ENCODE measurements around the gene LRRC2.

The LRRC2 gene

DNA sequence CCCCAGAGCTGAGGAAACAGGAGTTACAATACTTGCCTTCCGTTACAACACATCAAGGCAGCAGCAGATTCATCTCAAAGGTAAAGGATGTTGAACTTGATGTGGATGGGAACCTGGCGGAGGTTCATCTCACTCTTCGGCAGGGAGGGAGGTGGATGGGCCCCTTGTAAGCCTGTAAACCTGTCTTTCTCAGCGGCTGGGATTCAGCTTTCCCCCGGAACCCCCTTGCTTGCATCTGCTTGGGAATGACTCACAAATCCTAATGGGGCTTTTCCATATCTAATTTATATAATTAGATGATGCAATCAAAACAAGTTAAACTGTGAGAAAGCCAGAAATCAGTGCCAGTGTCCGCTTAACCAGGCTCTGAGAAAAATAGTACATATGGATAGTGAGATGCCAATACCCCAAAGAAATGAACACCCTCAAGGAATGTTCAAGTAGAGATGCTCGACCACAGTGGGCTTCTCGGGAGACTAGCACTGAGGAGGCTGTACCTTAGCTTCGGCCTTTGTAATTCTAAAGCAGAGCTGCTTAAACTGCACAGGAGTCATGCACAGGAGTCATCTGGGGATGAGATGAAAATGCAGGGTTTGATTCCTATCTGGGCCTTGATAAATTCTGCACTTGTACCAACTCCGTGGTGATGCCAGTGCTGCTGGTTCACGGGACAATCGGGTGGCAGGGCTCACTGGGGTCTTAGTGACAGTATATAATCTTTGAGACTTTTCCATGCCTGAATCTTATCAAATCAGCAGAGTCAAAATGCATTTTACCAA lies 44.0 kb upstream of the LRRC2 start:
- Histone ChIP-seq H3K27me3 (peaks cover 0 to 13% of the 10 kb centered on the region in 2 donors), H3K36me3 (no peaks in the 10 kb centered on the region), H3K4me3 (no peak overlapping the region), H3K9me3 (no peaks in the 10 kb centered on the region), H3K4me1 (no peaks in the 10 kb centered on the region), H3K27ac (no peak overlapping the region)
- no peak for DNase-seq
- TF ChIP-seq, protein P1, sequence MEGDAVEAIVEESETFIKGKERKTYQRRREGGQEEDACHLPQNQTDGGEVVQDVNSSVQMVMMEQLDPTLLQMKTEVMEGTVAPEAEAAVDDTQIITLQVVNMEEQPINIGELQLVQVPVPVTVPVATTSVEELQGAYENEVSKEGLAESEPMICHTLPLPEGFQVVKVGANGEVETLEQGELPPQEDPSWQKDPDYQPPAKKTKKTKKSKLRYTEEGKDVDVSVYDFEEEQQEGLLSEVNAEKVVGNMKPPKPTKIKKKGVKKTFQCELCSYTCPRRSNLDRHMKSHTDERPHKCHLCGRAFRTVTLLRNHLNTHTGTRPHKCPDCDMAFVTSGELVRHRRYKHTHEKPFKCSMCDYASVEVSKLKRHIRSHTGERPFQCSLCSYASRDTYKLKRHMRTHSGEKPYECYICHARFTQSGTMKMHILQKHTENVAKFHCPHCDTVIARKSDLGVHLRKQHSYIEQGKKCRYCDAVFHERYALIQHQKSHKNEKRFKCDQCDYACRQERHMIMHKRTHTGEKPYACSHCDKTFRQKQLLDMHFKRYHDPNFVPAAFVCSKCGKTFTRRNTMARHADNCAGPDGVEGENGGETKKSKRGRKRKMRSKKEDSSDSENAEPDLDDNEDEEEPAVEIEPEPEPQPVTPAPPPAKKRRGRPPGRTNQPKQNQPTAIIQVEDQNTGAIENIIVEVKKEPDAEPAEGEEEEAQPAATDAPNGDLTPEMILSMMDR (IDR thresholded peaks at IDR 0.05) = no peak
- intact Hi-C loops (cut with DNase I; ENCODE audit: low total_unique reads) = no loop called here

DNA sequence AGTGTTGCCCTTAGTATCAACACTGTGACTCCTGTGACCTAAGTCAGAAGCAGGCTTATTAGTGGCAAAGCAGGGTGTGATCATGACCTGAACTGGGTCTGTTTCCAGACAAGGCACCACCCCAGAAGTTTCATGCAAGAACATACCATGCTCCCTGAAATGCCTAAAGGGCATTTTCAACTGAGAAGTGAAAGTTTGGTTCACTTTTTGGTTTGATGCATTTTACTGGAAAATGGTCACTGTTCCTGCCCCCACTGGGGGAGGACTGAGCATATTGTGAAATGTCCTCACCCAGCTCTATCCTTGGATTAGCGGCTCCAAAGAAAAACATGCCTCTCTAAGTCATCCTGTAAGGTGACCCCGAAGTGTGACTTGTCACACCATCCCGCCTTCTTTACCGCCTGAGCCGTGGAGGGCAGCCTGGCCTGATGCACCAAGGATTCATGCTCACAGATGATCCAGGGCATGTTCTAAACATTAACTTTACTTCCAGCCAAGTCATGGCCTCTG lies 43.2 kb upstream of the LRRC2 start:
- TF ChIP-seq, protein P1 (IDR thresholded peaks at IDR 0.05) = no peak
- intact Hi-C loops (cut with DNase I; ENCODE audit: low total_unique reads) = no loop called here
- no peaks in the 10 kb centered on the region for H3K4me1 ChIP-seq
- no peak overlapping the region for H3K4me3 ChIP-seq
- no peak overlapping the region for H3K27ac ChIP-seq
- no peak for DNase-seq
- peaks cover 0 to 10% of the 10 kb centered on the region in 2 donors for H3K27me3 ChIP-seq
- no peaks in the 10 kb centered on the region for H3K9me3 ChIP-seq
- no peaks in the 10 kb centered on the region for H3K36me3 ChIP-seq

DNA sequence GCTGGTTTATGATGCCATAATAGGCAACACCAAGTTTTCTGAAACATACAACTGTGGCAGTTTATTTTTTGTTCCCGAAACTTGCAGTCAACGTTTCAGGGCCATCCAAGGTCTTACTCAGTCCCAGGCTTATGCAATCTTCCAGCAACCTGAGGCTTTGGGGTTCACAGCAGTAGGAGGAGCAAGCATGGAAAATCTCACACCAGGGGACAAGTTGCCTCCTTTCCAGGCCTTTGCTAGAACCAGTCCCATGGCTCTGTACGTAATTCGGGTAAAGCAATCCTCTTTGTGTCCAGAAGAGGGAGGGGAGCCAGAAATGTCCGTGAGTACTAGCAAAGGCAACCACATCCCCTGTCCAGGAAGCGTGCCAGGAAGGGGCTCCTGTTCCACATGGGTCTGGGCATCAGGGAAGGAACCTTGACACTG lies 41.5 kb upstream of the LRRC2 start:
- no peak overlapping the region for H3K27ac ChIP-seq
- H3K36me3 ChIP-seq = no peaks in the 10 kb centered on the region
- no peak overlapping the region for H3K4me3 ChIP-seq
- H3K4me1 ChIP-seq = no peaks in the 10 kb centered on the region
- H3K9me3 ChIP-seq = no peaks in the 10 kb centered on the region
- peaks cover 0 to 4% of the 10 kb centered on the region in 2 donors for H3K27me3 ChIP-seq
- no peak for DNase-seq
- intact Hi-C loops (cut with DNase I; ENCODE audit: low total_unique reads) = no loop called here
- TF ChIP-seq, protein P1 (IDR thresholded peaks at IDR 0.05) = no peak

DNA sequence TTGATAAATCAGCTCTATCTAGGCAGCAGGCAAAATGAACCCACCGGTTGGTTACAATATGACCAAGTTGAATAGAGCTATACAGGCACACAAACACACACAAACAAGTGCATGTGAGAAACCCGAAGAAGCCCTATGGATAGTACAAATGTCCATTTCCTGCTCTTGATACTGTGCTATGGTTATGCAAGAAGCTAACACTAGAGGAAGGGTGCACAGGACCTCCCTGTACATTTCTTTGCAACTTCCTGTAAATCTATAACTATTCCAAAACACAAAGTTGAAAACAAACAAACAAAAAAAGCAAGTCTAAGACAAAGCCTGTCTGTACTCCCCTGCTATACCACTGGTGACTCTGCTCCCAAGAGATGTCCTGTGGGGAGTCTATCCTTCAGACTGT lies 38.0 kb upstream of the LRRC2 start:
- H3K27ac ChIP-seq = no peak overlapping the region
- H3K4me1 ChIP-seq = no peaks in the 10 kb centered on the region
- no peak for DNase-seq
- no peaks in the 10 kb centered on the region for H3K36me3 ChIP-seq
- intact Hi-C loops (cut with DNase I; ENCODE audit: low total_unique reads) = no loop called here
- H3K9me3 ChIP-seq = no peaks in the 10 kb centered on the region
- H3K27me3 ChIP-seq = no peaks in the 10 kb centered on the region
- H3K4me3 ChIP-seq = no peak overlapping the region
- TF ChIP-seq, protein P1 (IDR thresholded peaks at IDR 0.05) = no peak

DNA sequence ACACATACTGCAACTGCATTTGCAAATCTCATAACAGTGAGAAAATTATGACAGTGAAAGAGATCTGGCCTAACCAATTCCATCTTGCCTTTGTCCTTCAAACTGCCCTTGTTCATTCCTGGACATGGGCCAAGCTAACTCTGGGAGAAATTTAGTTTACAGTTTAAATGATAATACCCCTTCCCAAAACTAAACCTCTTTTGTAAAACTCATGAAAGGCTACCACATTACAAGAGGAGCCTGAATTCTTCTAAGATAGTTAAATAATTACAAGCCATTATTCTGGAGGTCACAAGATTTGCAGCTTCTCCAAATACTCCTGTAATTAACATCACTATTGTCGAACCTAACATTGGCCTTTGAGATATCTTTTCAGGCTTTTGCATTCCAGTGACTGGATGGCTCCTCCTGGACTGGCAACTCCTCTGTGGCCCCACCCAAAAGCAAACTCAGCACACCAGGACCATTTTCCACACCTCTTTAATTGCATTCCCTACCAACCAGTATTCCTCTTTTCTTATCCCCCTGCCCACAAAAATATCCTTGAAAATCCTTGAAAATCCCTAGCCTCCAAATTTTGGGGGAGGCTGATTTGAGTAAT lies 37.4 kb upstream of the LRRC2 start:
- Histone ChIP-seq H3K27ac (no peak overlapping the region), H3K4me1 (no peaks in the 10 kb centered on the region), H3K9me3 (no peaks in the 10 kb centered on the region), H3K36me3 (no peaks in the 10 kb centered on the region), H3K4me3 (no peak overlapping the region), H3K27me3 (no peaks in the 10 kb centered on the region)
- intact Hi-C loops (cut with DNase I; ENCODE audit: low total_unique reads) = no loop called here
- DNase-seq = no peak
- TF ChIP-seq, protein P1 (IDR thresholded peaks at IDR 0.05) = no peak

Measured in tibial artery (tissue), 4 donors.